B cell (primary cell): ENCODE measurements around the gene COMT. TPM values are rescaled to one million over a fixed set of nuclear protein-coding genes. Genes with fewer than 3 reads are reported as not detected.

Source experiments
- ATAC-seq: fragments of 200-7000 bp; cut with Tn5 transposase; one replicate; pipeline ENCODE4 v1.10.0; 2021; ENCODE audit warnings: low read depth, mild to moderate bottlenecking, moderate number of reproducible peaks, moderate library complexity
- CTCF ChIA-PET: fragments of 350-600 bp; sonication (Branson Sonifier 250); formaldehyde crosslinking; loops from one replicate; lab custom pipeline; 2021; ENCODE audit warnings: antibody characterized with exemption, inconsistent platforms; lab: Charles Lee
- POLR2A ChIA-PET: fragments of 350-600 bp; sonication (Branson Sonifier 250); formaldehyde crosslinking; loops from one replicate; lab custom pipeline; 2021; ENCODE audit warnings: antibody characterized with exemption; lab: Charles Lee
- DNase-seq: peaks from one replicate; pipeline ENCODE4 v3.0.0; 2013
- H2AFZ ChIP-seq: 2 replicates; pipeline ENCODE4 v1.6.1; 2012; ENCODE audit warnings: mild to moderate bottlenecking, low read depth, low read length; ENCODE audit not compliant: insufficient read depth, poor library complexity, severe bottlenecking
- H3K27ac ChIP-seq, 2 donors: 1 replicate in 1 of 2; 2 replicates in 1 of 2; pipeline ENCODE4 v1.5.1; 2012 to 2013; ENCODE audit warnings: low read length in 2 of 2, mild to moderate bottlenecking in 2 of 2, moderate library complexity in 1 of 2
- H3K27me3 ChIP-seq, 4 experiments: fragments of 200-600 bp in 1 of 4; sonication (generic) in 1 of 4; replicated peaks in 1 of 4; 1 replicate in 2 of 4; 2 replicates in 2 of 4; pipeline versions ENCODE4 v1.6.1 to v1.7.0; 2013 to 2016; ENCODE audit warnings: low read length in 3 of 4, mild to moderate bottlenecking in 2 of 4, mixed read lengths in 1 of 4, moderate library complexity in 1 of 4; ENCODE audit not compliant: insufficient read depth in 4 of 4, control insufficient read depth in 3 of 4; ENCODE audit errors: control extremely low read depth in 1 of 4
- H3K36me3 ChIP-seq, 2 experiments: replicated peaks in 1 of 2; 1 replicate in 1 of 2; 2 replicates in 1 of 2; pipeline versions ENCODE4 v1.6.1 to v1.7.1; 2013; ENCODE audit warnings: low read length in 1 of 2; ENCODE audit not compliant: insufficient read depth in 2 of 2, control insufficient read depth in 1 of 2; ENCODE audit errors: control extremely low read depth in 1 of 2, extremely low read depth in 1 of 2
- H3K4me1 ChIP-seq, 2 donors: fragments of 200-600 bp in 1 of 2; sonication (generic) in 1 of 2; 1 replicate in 1 of 2; 2 replicates in 1 of 2; pipeline versions ENCODE4 v1.5.1 to v1.6.1; 2013 to 2017; ENCODE audit warnings: low read length in 2 of 2; ENCODE audit not compliant: control insufficient read depth in 2 of 2, insufficient read depth in 2 of 2
- H3K4me2 ChIP-seq: replicated peaks from 2 replicates; pipeline ENCODE3; 2012; ENCODE audit warnings: mild to moderate bottlenecking, low read depth, low read length; ENCODE audit not compliant: poor library complexity, severe bottlenecking
- H3K4me3 ChIP-seq, 5 experiments: fragments of 200-600 bp in 1 of 5; sonication (generic) in 1 of 5; 1 replicate in 3 of 5; 2 replicates in 2 of 5; pipeline versions ENCODE4 v1.5.1 to v1.7.0; 2011 to 2016; ENCODE audit warnings: low read length in 4 of 5, mild to moderate bottlenecking in 4 of 5, low read depth in 2 of 5, control low read depth in 1 of 5, moderate library complexity in 1 of 5; ENCODE audit not compliant: insufficient read depth in 1 of 5; ENCODE audit errors: control extremely low read depth in 1 of 5, extremely low read depth in 1 of 5
- H3K79me2 ChIP-seq: fragments of 200-600 bp; sonication (generic); one replicate; pipeline ENCODE4 v1.6.0; 2016; ENCODE audit warnings: low read length; ENCODE audit not compliant: control insufficient read depth, insufficient read depth
- H3K9ac ChIP-seq: fragments of 200-600 bp; sonication (generic); 2 replicates; pipeline ENCODE4 v1.6.1; 2017; ENCODE audit warnings: mild to moderate bottlenecking, low read length, moderate library complexity
- H3K9me3 ChIP-seq, 3 donors: one replicate each; pipeline versions ENCODE4 v1.6.1 to v1.7.1; 2013; ENCODE audit warnings: low read length in 2 of 3; ENCODE audit not compliant: control insufficient read depth in 2 of 3, insufficient read depth in 1 of 3; ENCODE audit errors: control extremely low read depth in 1 of 3
- H4K20me1 ChIP-seq: 2 replicates; pipeline ENCODE4 v1.6.0; 2012; ENCODE audit warnings: mild to moderate bottlenecking, low read length; ENCODE audit not compliant: insufficient read depth, control insufficient read depth, poor library complexity, severe bottlenecking
- H3K27ac Mint-ChIP-seq: one replicate; pipeline ENCODE4 v1.8.0; 2021; ENCODE audit warnings: mixed read lengths
- H3K27me3 Mint-ChIP-seq: one replicate; pipeline ENCODE4 v1.8.0; 2021; ENCODE audit warnings: mixed read lengths
- H3K4me1 Mint-ChIP-seq: one replicate; pipeline ENCODE4 v1.8.0; 2021; ENCODE audit warnings: mixed read lengths
- H3K4me3 Mint-ChIP-seq: one replicate; pipeline ENCODE4 v1.8.0; 2021; ENCODE audit warnings: mixed read lengths
- H3K9me3 Mint-ChIP-seq: one replicate; pipeline ENCODE4 v1.8.0; 2022; ENCODE audit warnings: mixed read lengths; ENCODE audit not compliant: insufficient read depth
- CTCF ChIP-seq: fragments of 200-600 bp; IDR thresholded peaks from one replicate; pipeline ENCODE4 v1.8.0; 2022; ENCODE audit warnings: antibody characterized with exemption, mild to moderate bottlenecking
- EZH2 ChIP-seq: IDR thresholded peaks from 2 replicates; pipeline ENCODE4 v1.6.1; 2012; ENCODE audit warnings: borderline replicate concordance, low read depth, mild to moderate bottlenecking, moderate library complexity, low read length; ENCODE audit not compliant: insufficient read depth, poor library complexity, severe bottlenecking
- WGBS: methylation state at CpG from one replicate; pipeline ENCODE4 v1.1.5; 2013; ENCODE audit warnings: missing lambda C conversion rate; ENCODE audit not compliant: insufficient coverage; 5-methylcytosine and 5-hydroxymethylcytosine counted together
- intact Hi-C: fragments of 100-400 bp; cut with micrococcal nuclease; formaldehyde crosslinking; loops from one replicate; pipeline ENCODE4 v1.10.0; 2022
- polyA minus RNA-seq: library from RNA; depleted of rRNA, polyadenylated mRNA; stranded (reverse); fragments of >200 nt; gene quantifications from 2 replicates; pipeline ENCODE4 v1.2.3, GENCODE V29; 2012
- polyA plus RNA-seq: library from polyadenylated mRNA; depleted of rRNA; stranded (reverse); fragments of >200 nt; gene quantifications from 2 replicates; pipeline ENCODE4 v1.2.3, GENCODE V29; 2012
- total RNA-seq, 2 donors: library from RNA; stranded (reverse); fragments of 120-200 nt in 1 of 2; gene quantifications; 1 replicate in 1 of 2; 2 replicates in 1 of 2; pipeline versions ENCODE4 v1.2.3 to v1.2.4, GENCODE V29; 2013 to 2022

Gene COMT
- total RNA-seq (32.6 and 36.1 TPM in 2 replicates), polyA plus RNA-seq (58.3 and 70.6 TPM in 2 replicates), polyA minus RNA-seq (66.9 and 67.9 TPM in 2 replicates)
- total RNA-seq (2013) = 39.8 TPM

- intact Hi-C loops = loop anchor here (5.0 kb wide), 1 partner anchor 49 kb away; no protein-coding TSS in a partner anchor
- peak; percentile 72 for DNase-seq
- H3K9me3 ChIP-seq = peaks cover 0 to under 1% (median 0%) of the 10 kb centered on the region in 3 donors
- WGBS = 2% methylated on average over 62 of the region's 63 CpGs
- Mint-ChIP-seq H3K9me3 (no peaks in the 10 kb centered on the region), H3K4me3 (peak within 1 kb of the TSS; percentile 94), H3K4me1 (peaks cover 40% of the 10 kb centered on the region), H3K27me3 (no peaks in the 10 kb centered on the region), H3K27ac (peak within 1 kb of the TSS; percentile 91)
- H2AFZ ChIP-seq = peak within 1 kb of the TSS; percentile 91
- peak within 1 kb of the TSS; percentile 94 for H3K4me2 ChIP-seq
- no peaks in the 10 kb centered on the region for H3K27me3 ChIP-seq
- ATAC-seq = peak; percentile 92
- CTCF ChIA-PET = interaction anchor here (0.7 to 1.3 kb wide), 3 partner anchors 11 to 211 kb away, joined by 3 to 4 read pairs (median 3); no protein-coding TSS in a partner anchor
- H3K9ac ChIP-seq = peak within 1 kb of the TSS; percentile 99
- no peaks in the 10 kb centered on the region for H4K20me1 ChIP-seq
- POLR2A ChIA-PET = no interaction called here
- no peaks in the 10 kb centered on the region for H3K36me3 ChIP-seq
- H3K79me2 ChIP-seq = peaks cover 50% of the 10 kb centered on the region
- no peak for TF ChIP-seq EZH2
- TF ChIP-seq CTCF = no peak
- peak within 1 kb of the TSS; percentile 62 to 85 for H3K27ac ChIP-seq
- peaks cover 24 to 34% of the 10 kb centered on the region in 2 donors for H3K4me1 ChIP-seq
- H3K4me3 ChIP-seq = peak within 1 kb of the TSS; percentile 76 to 99 (median 83)
Measured at GRCh38 chr22:19941365-19942082, at the start of gene COMT, which contains the start of gene TXNRD2. Gene COMT (plus strand): TSS chr22:19941772. CDS start chr22:19962527, 20,755 bp downstream. Gene TXNRD2 (minus strand): TSS chr22:19941818. CDS start chr22:19941803, 15 bp downstream.
